HG02884 (cell line): Measurements from ENCODE around the gene CNTLN.
"Not testable (repeated sequence)": the region's sequence is repeated elsewhere in the genome, so short reads cannot be mapped to it uniquely, and the experiment has no call there.

ENCODE experiments used
- ATAC-seq: cut with Tn5 transposase; IDR thresholded peaks from one replicate; pipeline ENCODE4 v1.9.1; 2021; ENCODE audit warnings: mild to moderate bottlenecking, moderate library complexity; ENCODE audit not compliant: unreplicated experiment

The CNTLN gene

DNA sequence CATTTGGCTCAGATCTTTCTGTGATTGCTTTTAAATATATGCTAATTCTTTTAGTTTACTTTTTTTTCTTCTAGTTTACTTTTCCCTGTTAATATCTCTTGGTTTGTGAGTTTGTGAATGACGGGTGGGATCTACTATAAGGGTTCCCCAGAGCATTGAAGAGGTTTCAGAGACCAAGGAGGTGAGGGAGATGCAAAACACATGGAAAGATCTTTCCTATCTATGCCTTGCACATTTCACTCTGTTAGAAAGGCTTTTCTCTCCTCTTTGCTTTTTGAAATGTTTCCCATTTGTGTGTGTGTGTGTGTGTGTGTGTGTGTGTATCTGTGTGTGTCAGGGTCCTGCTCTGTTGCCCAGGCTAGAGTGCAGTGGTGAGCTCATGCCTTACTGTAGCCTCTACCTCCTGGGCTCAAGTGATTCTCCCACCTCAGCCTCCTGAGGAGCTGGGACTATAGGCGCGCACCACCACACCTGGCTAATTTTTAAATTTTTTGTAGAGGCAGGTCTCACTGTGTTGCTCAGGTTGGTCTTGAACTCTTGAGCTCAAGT, 50.7 kb downstream of the CNTLN start:
- no peak for ATAC-seq

DNA sequence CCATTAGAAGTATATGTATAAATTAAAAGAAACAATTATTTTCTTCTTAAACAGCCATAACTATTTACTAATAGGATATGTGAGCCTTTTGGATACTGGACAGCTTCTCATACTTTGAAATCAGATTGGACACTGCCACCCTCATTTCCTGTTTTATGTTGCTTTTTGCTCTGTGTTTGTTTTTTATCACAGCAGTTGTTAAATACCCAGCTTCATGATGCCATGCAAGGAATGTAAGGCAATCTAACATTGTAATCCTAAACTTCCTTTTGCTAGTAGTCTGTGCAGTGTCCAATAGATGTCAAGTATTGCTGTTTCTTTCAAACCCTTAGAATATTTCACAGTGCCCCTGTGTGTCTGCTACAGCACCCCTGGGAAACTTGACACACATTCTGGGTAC, 56.2 kb downstream of the CNTLN start:
- no peak for ATAC-seq

DNA sequence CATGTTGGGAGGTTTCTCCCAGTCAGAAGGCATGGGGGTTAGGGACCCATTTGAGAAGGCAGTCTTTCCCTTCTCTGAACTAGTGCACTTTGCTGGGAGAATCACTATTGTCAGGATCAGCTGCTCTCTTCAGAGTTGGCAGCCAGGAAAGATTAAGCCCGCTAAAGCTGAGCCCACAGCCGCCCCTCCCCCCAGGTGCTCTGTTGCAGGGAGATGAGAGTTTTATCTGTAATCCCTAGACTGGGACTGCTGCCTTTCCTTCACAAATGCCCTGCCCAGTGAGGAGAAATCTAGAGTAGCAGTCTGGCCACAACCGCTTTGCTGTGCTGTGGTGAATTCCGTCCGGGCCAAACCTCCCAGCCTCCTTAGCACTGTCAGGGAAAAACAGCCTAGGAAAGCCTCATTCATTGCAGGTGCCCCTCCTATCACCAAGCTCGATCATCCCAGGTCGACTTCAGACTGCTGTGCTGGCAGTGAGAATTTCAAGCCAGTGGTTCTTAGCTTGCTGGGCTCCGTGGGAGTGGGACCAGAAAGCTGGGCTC, 69.8 kb downstream of the CNTLN start:
- no peak for ATAC-seq

DNA sequence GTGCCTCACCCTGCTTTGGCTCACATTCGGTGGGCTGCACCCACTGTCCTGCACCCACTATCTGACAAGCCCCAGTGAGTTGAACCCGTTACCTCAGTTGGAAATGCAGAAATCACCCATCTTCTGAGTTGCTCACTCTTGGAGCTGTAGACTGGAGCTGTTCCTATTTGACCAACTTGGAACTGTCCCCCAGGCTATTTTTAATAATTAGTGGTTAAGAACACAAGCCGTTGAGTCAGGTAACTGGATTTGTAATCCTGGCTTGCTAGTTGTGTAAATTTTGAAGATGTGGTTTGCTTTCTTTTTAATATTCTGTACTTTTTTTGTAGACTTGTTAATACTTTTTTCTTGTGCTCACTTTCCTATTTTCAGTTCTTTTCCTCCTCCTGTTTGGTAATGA, 81.2 kb downstream of the CNTLN start:
- ATAC-seq: no peak

DNA sequence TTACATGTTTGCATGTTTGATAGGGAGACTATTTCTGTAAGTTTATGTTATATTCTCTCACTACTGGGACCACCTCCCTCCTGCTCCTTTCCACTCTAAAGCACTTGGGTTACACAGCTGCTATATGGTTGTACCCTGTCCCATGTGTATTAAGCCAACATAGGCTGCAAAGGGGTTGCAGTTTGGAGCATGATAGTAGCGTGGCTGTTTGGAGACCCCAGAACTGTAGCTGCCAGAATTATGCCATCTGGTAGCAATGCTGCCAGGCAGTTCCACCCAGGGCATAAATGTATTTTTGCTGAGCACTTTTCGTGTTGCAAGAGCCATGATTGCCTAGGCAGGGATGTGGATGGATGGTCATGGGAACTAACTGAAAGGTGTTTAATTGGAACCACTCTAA, 81.8 kb downstream of the CNTLN start:
- no peak for ATAC-seq

DNA sequence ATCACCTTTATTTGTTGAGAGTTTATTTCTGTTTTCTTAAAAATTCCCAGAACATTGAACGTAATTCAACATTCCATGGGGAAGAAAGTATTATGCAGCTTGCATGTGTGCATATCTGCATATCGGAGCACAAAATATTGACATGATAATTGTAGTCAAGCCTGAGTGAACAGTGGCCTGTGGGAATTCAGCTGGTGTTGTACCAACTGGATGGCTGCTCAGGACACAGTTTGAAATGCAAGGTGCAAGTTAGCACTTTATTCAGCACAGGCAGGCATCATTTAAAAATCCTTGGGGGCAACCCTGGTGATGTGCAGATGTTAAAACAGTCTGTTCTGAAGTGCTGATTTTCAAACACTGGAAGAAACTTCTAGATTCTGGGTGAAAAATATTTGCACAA, 82.4 kb downstream of the CNTLN start:
- no peak for ATAC-seq

DNA sequence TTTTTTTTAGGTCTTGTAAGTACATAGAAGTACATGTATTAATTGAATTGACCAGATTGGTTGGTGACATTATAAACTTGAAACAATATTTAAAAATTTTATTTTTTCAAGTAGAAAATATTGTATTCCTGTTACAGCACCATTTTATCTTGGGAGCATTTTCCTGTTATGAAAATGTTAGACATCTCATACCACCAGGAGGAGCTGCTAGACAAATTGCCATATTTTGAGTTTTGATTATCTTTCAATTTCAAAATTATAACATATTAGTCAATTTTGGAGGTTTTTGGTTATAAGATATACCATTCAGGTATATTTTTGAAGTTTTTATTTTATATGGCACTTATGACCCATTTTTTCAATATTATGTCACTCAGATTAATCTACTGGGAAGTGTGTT, 84.4 kb downstream of the CNTLN start:
- no peak for ATAC-seq

DNA sequence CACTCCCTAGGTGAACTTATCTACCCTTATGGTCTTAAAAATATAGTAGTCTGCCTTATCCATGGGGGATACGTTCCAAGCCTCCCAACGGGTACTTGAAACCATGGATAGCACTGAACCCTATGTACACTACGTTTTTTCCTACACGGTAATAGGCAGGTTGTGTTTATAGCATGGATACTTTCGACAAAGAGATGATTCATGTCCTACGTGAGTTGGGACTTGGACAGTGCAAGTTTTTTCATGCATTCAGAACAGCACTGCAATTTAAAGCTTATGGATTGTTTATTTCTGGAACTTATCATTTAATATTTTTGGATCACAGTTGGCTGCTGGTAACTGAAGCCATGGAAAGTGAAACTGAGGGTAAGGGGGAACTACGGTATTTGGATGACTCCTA, 88.1 kb downstream of the CNTLN start:
- no peak for ATAC-seq

DNA sequence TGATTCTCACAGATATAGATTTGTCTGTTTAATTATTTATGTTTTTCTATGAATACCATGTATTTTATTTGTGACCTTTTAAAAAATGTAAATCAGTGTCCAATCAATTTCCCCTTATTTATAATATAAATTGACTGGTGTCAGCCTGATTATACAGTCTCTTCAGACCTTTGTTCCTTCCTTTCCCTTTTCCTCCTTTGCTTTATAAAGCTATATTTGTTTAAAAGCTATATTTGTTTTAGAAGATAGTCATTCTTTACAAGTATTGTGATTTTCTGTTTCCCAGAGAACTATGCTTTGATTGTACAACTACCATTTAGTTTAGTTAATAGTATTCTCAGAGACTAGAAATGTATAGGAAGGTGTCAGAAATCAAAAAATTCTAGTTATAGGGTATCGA, 90.6 kb downstream of the CNTLN start:
- no peak for ATAC-seq

DNA sequence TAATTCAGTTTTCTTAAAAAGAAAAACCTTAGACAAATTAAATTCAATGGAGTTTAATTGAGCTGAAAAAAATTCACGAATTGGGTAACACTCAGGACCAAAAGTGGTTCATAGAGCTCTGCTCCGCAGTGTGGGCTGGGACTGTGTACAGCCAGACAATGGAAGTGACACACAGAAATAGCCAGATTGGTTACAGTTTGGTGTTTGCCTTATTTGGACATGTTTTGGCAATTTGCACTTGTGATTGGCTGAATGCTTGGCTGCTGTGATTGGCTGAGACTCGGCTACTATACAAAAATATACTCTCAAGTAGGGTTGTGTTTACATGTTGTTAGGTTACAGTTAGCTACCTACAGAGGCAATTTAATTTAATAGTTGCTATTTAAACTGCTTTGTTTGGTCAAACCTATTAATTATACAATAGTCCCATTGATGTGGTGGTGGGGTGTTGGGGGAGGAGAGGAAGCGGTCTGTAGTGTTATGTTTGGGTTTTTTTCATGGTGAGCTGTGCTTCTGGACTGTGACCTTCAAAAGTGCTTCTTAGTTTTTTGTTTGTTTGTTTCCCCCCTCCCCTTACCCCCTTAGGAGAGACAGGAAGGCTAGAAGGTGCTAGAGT, 95.2 kb downstream of the CNTLN start:
- no peak for ATAC-seq

DNA sequence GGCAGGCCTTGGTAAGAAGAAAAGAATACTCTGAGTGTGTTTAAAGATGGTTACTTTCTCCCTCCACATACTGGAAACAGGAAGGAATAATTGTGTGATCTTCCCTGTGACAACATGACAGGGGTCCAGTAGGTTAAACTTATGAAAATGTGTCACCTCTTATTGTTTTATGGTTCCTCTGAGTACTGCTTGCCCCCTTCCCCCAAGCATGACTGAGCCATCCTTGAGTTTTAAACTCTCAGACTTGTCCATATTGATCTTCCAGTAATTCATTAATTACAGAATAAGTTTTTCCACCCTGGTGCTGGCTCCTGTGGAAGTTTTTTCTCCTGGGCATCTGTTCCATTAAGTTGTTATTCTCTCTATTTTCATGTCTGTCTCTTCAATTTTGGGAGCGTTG, 95.8 kb downstream of the CNTLN start:
- no peak for ATAC-seq

DNA sequence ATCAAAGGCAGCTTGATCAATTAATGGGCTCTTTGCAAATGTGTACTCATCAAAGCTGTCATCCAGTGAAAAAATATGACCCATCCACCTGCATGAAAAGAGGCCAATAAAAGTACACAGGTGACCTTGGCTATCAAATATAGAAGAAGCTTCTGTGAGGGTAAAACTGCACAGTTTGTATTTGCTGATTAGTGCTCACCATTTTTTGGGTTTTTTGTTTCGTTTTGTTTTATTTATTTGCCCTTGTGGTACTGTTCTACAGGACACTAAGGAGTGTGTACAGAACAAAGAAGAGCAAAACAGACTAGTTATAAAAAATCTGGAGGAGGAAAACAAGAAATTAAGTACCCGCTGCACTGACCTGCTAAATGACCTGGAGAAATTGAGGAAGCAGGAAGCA, 101.3 kb downstream of the CNTLN start:
- no peak for ATAC-seq

DNA sequence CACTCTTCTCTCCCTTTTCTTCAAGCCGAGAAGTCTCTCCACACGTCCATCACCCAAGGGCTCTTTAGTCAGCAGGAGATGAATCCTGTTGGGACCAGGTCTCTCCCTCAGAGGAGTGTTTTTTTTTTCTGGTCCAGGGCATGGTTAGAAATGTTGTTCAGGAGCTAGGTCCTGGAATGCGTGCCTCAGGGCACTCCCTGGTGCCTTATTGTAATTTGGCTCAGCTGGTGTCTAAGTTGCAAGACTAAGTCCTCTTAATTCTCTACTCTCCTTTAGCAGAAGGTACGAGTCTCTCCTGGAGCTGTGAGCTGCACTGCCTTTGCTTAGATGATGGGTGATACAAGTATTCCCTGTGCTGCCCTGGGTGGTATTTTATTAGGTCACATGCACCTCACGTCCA, 111.9 kb downstream of the CNTLN start:
- ATAC-seq: no peak

DNA sequence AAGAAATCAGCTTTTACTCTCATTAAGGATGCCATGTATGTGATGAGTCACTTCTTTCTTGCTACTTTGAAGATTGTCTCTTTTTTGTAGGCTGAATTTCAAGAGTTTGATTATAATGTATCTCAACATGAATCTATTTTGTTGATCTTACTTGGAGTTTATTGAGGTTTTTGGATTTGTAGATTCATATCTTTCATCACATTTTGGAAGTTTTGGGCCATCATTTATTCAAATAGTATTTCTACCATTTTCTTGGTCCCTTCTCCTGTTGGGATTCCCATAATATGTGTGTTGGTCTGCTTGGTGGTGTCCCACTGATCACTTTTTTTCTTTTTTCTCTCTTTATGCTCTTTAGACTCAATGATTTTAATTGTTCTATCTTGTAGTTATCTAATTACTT, 116.3 kb downstream of the CNTLN start:
- no peak for ATAC-seq

DNA sequence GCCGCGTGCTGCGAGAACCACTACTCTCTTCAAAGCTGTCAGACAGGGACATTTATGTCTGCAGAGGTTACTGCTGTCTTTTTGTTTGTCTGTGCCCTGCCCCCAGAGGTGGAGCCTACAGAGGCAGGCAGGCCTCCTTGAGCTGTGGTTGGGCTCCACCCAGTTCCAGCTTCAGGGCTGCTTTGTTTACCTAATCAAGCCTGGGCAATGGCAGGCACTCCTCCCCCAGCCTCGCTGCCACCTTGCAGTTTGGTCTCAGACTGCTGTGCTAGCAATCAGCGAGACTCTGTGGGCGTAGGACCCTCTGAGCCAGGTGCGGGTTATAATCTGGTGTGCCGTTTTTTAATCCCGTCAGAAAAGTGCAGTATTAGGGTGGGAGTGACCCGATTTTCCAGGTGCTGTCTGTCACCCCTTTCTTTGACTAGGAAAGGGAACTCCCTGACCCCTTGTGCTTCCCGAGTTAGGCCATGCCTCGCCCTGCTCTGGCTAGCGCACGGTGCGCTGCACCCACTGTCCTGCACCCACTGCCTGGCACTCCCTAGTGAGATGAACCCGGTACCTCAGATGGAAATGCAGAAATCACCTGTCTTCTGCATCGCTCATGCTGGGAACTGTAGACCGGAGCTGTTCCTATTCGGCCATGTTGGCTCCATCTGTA, 133.8 kb downstream of the CNTLN start:
- ATAC-seq: not testable (repeated sequence)

DNA sequence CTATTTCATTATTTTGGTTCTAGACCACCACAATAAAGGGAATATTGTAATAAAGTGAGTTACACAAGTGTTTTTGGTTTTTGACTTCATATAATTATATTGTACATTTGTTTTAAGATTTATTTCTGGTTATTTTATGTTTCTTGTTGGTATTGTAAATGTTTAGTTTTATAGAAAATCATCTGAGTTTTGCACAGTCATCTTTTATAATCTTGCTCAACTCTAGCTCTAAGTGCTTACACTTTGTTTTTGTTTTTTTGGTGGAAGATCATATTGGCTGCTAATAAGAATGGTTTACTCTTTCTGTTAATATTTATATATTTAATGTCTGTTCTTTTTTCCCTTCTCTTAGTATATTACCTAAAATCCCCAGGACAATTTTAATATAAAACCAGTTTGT, 135.0 kb downstream of the CNTLN start:
- no peak for ATAC-seq

DNA sequence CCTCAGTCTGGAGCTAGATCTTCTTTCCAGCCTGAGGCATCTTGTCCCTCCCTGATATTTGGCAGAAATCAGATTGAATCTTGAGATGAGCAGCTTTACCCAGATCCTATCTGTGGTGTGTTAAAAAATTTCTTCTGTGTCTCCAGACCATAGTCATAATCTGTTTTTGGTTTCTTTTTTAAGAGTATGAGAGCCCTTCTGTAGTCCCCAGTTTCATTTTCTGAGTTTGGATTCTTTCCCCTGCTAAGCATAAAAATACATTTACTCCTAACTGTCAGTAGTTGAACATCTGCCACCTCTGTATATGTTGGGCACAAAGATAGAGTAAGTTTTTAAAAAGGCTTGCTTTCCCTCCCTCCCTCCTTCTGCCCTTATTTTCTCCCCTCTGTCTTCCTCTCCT, 137.7 kb downstream of the CNTLN start:
- peak; percentile 76 for ATAC-seq

DNA sequence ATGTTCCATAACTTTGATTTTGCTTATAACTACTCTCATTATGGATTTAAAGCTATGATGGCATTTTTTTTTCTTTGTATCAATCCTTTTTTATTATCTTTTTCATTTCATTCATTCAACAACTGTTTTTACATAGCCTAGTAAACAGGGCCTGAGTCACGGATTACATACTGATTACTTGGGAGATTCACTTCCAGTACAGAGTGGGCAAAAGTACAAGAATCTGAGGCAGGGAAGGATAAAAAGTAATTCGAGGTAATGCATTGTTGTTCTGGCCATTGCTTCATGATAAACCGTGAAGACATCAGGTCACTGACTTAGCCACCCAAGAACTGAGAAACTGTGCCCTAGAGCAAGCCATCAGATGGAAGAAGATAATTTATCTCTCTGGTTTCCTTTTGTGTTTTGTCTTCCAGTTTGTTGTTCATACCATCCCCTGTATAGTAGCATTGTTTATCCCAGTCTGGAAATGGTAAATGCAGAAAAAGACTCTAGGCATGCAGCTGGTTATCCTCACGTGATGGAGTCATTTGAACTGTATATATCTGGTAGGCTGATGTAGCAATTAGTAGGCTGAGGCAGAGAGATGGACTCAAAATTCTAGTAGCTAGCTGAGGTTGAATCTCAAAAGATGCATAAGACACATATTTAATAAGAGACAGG, 145.6 kb downstream of the CNTLN start:
- no peak for ATAC-seq

DNA sequence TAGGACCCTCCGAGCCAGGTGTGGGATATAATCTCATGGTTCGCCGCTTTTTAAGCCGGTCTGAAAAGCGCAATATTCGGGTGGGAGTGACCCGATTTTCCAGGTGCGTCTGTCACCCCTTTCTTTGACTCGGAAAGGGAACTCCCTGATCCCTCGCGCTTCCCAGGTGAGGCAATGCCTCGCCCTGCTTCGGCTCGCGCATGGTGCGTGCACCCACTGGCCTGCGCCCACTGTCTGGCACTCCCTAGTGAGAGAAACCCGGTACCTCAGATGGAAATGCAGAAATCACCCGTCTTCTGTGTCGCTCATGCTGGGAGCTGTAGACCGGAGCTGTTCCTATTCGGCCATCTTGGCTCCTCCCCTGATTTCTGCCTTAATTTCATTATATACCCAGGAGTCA, 155.8 kb downstream of the CNTLN start:
- ATAC-seq: not testable (repeated sequence)

DNA sequence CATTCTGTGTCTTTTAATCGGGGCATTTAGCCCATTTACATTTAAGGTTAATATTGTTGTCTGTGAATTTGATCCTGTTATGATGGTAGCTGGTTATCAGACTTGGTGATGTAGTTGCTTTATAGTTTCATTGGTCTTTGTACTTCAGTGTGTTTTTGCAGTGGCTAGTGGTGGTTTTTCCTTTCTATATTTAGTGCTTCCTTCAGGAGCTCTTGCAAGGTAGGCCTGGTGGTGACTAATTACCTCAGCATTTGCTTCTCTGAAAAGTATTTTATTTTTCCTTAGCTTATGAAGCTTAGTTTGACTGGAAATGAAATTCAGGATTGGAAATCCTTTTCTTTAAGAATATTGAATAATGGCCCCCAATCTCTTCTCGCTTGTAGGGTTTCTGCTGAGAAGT, 156.9 kb downstream of the CNTLN start:
- ATAC-seq: no peak

DNA sequence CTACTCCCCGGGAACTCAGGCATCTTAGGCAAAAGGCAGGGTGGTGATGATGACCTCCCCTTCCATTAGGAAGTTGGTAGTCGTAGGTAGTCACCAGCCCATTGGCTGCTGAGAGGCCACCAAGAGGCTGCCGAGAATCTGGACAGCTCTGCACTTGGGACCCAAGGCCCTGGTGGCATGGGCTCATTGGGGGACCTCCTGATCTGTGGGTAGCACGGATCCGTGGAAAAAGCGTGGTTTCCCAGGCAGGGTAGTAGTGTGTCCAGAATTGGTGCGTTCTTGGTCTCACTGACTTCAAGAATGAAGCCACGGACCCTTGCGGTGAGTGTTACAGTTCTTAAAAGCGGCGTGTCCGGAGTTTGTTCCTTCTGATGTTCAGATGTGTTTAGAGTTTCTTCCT, 158.8 kb downstream of the CNTLN start:
- ATAC-seq: no peak
